T-helper 1 cell treated with Interleukin-12 subunit alpha and Interleukin-12 subunit beta and Interleukin-4 antibody, amounts not matched to agents 30 μg/mL and 1 μg/mL, for 36 hours (primary cell): ENCODE measurements around the gene ZNF217.
A peak's percentile ranks its signal among the peaks of the same experiment; 100 is the strongest.
"Not testable (repeated sequence)": the region's sequence is repeated elsewhere in the genome, so short reads cannot be mapped to it uniquely, and the experiment has no call there.

Experiments used
- H3K27ac Mint-ChIP-seq: one replicate; pipeline ENCODE4 v1.8.0; 2021; ENCODE audit warnings: mild to moderate bottlenecking, mixed read lengths
- H3K27me3 Mint-ChIP-seq: one replicate; pipeline ENCODE4 v1.8.0; 2021; ENCODE audit warnings: low read depth, mixed read lengths
- H3K36me3 Mint-ChIP-seq: one replicate; pipeline ENCODE4 v1.8.0; 2021; ENCODE audit warnings: low read depth, mixed read lengths
- H3K4me1 Mint-ChIP-seq: one replicate; pipeline ENCODE4 v1.8.0; 2021; ENCODE audit warnings: low read depth, mixed read lengths
- H3K4me3 Mint-ChIP-seq: one replicate; pipeline ENCODE4 v1.8.0; 2021; ENCODE audit warnings: mild to moderate bottlenecking, moderate library complexity, mixed read lengths
- H3K9me3 Mint-ChIP-seq: one replicate; pipeline ENCODE4 v1.8.0; 2021; ENCODE audit warnings: mixed read lengths

Gene ZNF217

DNA sequence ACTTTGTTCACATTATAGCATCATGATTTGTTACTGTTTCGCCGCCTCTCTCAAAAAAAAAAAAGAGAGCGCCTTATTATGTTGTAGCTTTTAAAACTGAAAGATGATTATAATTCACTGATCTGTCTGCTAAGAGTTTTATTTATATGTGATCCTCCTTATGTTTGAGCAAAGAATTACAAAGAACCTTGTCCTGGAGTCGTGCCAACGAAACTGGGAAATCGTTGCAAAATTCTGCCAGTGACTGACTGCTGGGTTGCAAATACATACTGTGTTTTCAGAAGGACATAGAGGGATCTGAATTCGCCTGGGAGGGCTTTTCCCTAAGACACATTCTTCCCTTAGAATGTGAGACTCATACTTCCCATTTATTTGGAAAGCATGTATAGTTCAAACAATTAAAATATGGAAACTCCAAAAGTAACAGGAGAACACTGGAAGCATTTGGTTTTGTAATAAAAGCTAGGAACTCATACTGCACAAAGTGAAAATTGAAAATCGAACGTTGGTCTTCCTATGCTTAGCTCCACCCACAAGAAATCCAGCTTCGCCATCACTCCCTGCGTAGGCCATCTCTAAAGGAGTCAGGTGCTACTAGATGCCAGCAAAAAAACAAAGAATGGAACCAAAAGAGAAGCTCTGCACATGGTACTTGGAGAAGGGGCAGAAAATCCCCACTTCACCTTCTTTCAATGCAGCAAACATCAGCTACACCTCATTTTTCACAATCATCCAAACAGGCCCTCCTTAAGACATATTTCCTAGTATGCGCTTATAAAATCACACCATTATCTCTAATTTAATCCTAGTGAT is 2.8 kb upstream of the ZNF217 start:
- peak overlapping the region; percentile 72 for H3K4me3 Mint-ChIP-seq
- H3K36me3 Mint-ChIP-seq, result peaks cover 17% of the 10 kb centered on the region
- peak overlapping the region; percentile 90 for H3K27ac Mint-ChIP-seq
- not testable (repeated sequence) for H3K9me3 Mint-ChIP-seq, H3K27me3 Mint-ChIP-seq
- peaks cover 49% of the 10 kb centered on the region for H3K4me1 Mint-ChIP-seq

DNA sequence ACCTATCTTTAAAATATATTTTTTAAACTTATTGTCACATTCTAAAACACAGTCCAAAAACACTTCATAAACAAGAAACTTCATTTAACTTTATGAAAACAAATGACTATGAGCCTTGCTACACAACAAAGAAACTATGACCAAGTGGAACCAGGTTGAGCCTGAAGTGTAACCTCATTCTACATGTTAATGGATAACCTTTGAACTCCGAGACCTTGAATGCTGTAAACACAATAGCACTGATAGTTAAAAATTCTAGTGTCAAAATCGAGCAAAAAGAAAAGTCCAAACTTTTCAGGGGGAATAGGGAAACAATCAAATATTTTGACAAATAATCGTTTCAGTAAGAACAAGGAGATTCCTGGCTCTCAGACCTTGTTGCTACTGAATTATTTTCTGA is 2.1 kb upstream of the ZNF217 start:
- H3K27me3 Mint-ChIP-seq, H3K9me3 Mint-ChIP-seq: not testable (repeated sequence)
- Mint-ChIP-seq H3K27ac (peak overlapping the region; percentile 90), H3K36me3 (peaks cover 15% of the 10 kb centered on the region), H3K4me1 (peaks cover 48% of the 10 kb centered on the region), H3K4me3 (peak overlapping the region; percentile 72)

DNA sequence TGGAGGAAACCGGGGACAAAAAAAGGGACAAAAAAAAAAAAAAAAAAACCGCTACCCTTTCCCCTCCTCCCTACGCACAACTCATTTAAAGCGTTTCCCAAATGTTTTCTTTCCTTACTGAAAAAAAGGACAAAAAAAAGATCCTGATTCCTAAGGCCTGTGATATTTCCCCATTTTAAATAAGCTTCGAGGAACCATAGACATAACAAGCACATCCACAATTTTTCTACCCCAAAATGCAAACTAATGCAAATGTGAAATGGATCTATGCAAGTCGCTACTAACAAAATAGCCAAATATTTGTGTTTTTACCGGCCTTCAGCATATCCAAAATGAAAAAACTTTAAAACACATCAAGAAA is 1.4 kb upstream of the ZNF217 start:
- Mint-ChIP-seq H3K4me3 (peak overlapping the region; percentile 89), H3K9me3 (no peaks in the 10 kb centered on the region), H3K27ac (peak overlapping the region; percentile 96), H3K4me1 (peaks cover 53% of the 10 kb centered on the region), H3K36me3 (peaks cover 19% of the 10 kb centered on the region), H3K27me3 (no peaks in the 10 kb centered on the region)

DNA sequence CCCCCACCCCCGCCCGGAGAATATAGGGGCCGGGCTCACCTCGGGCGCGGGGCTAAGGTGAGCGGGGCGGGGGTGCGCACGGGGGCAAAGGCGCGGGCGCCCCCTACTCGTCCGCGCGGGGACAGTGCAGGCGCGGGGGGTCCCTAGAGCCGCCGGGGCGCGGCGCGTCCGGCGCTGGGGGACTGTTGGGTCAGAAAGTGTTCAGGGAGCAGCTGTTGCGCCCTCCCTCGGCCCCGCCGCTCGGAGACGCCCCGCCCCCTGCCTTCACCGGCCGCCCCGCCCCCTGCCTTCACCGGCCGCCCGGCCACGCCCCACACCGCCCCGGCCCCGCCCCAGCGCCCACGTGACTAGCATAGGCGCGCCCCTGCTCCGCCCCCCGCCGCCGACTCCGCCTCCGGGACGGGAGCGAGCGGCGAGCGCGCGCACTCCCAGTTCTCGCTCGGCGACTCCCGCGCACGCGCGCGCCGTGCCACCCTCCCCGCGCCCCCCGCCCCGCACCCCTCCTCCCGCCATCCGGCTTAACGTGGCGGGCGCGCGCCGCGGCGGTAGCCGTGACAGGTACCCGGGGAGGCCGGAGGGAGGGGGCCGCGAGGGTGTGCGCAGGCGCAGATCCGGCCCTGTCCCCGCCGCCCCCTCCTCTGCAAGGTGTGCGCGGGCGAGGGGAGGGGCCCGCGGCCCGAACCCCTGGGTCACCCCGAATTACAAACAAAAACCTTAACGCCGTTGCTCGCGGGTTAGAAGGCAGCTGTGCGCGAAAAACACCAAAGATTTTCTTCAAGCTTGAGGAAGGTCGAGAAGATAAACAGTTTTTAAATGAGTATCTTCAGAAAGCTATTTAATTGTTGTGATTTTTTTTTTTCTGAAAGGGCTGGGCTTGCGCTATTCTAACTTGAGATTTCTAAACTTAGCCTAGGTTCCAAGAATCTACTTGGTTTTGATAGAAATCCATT is 704 bp upstream of the ZNF217 start:
- H3K27me3 Mint-ChIP-seq, result no peaks in the 10 kb centered on the region
- peak overlapping the region; percentile 96 for H3K27ac Mint-ChIP-seq
- peak overlapping the region; percentile 89 for H3K4me3 Mint-ChIP-seq
- H3K36me3 Mint-ChIP-seq, result peaks cover 25% of the 10 kb centered on the region
- peaks cover 54% of the 10 kb centered on the region for H3K4me1 Mint-ChIP-seq
- H3K9me3 Mint-ChIP-seq, result no peaks in the 10 kb centered on the region

DNA sequence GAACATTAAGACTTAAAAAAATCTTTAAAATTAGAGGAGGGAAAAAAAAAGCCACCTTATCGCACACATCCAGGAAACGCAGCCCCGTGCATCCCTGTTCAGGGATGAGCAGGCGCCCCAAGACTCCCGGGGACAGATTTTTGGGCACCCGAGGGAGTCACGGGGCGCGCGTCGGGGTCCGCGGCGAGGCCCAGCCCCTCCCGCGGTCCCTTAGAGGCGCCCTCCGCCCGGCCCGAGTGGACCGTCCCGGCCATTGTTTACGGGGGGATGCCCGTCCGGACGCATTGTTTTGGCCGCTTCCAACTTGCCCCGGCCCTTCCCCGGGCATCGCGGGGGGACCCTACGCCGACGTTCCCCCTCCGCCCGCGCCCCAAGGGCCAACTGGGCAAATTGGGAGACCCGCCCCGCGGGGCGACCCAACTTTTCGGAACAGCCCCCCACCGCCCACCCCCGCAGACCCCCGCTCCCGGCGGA is 610 bp downstream of the ZNF217 start:
- Mint-ChIP-seq H3K27ac (peak overlapping the region; percentile 98), H3K4me3 (peak overlapping the region; percentile 88), H3K36me3 (peaks cover 25% of the 10 kb centered on the region), H3K4me1 (peaks cover 49% of the 10 kb centered on the region), H3K27me3 (no peaks in the 10 kb centered on the region), H3K9me3 (no peaks in the 10 kb centered on the region)

DNA sequence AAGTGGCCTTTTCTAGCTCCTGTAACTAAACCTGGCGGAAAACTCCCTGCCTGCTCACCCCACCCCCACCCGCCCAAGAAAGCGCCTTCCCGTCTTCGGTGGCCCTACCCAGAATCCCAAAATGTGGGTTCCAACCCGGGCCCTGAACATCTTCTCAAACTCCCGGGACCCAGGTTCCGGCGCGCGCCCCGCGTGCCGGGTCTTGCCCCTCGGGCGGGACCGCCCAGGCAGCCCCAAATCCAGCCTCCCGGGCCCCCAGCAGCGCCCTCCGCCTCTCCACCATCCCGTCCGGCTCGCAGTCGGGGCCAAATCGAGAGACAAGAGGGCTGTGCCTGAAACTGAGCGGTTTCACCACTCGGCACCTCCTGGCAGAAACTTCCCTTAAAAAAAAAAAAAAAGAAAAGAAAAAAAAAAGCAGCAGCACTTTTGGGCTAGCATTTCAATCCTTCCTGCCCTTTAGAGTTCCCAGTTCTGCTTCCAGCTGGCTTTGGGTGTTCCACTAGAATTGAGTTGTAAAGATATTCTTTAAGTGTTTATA is 1.1 kb downstream of the ZNF217 start:
- Mint-ChIP-seq H3K27ac (peak overlapping the region; percentile 98), H3K36me3 (peaks cover 25% of the 10 kb centered on the region), H3K4me1 (peaks cover 44% of the 10 kb centered on the region), H3K4me3 (peak overlapping the region; percentile 88)
- H3K9me3 Mint-ChIP-seq, H3K27me3 Mint-ChIP-seq: not testable (repeated sequence)

DNA sequence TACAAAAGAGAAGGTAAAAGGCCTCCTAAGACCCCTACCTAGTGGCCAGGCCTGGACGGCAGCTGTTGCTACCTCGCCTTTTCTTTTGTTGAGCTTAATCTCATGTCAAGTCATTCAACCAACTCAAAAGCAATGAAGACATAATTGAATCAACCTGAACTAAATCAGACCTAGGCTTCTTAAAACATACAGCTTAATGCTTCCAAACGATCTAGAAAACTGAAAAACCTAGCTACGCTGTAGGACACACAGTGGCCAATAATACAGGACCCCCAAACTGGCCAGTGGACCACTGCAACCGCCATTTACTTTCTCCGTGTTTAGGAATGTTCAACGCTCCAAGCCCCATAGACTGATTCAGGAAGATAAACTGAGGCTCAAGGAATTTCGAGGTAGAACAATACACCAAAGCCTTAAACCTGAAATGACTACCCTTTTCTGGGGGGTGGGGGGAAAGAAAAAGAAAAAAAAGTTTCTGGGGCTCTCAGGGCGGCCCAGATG is 1.6 kb downstream of the ZNF217 start:
- Mint-ChIP-seq H3K4me3 (peak overlapping the region; percentile 88), H3K4me1 (peaks cover 43% of the 10 kb centered on the region), H3K36me3 (peaks cover 25% of the 10 kb centered on the region), H3K27ac (peak overlapping the region; percentile 98)
- not testable (repeated sequence) for H3K9me3 Mint-ChIP-seq, H3K27me3 Mint-ChIP-seq

DNA sequence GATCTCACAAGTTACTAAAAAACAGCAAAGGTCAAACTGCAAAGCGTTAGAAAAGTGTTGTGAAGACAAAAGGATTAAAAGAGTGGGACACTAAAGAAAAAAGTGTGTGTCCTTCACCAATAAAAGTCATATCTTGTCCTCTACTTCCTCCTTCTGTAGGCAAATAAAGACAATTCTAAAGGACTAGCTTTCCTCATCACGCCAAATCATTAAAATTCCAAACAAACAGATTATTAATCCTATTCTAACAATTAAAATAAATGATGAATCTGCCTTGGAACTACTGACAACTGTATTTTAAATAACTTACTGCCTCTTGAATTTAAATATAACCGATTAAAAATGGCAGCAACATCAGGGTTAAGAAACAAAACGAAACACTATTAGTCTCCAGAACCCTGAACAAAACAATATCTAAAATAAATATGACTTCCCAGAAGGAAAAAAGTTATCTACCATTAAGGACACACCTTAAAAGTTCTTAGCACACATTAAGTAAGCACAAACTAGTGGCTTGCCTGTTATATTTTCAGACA is 2.4 kb downstream of the ZNF217 start:
- Mint-ChIP-seq H3K36me3 (peaks cover 27% of the 10 kb centered on the region), H3K4me3 (peak overlapping the region; percentile 88), H3K27ac (peak overlapping the region; percentile 98), H3K4me1 (peaks cover 41% of the 10 kb centered on the region)
- not testable (repeated sequence) for H3K27me3 Mint-ChIP-seq, H3K9me3 Mint-ChIP-seq

DNA sequence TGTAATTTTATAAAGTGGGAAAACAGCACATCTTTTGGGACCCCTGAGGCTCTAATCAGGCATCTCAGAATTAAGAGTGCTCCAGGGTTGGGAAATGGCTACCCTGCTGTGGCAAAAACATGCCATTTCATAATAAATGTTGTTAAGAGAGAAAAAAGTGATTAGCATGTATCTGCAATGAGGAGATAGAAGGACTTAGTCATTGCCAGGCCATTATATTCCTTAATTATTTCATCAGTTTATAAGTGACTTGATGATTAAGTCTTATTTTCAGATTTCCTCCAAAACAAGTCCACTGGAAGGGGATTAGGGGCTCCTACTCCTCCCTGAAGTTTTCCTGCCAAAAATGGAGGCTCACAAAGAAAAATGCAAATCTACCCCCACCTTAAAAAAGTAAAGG is 3.0 kb downstream of the ZNF217 start:
- Mint-ChIP-seq H3K4me3 (peak overlapping the region; percentile 88), H3K36me3 (peaks cover 28% of the 10 kb centered on the region), H3K4me1 (peaks cover 42% of the 10 kb centered on the region), H3K27ac (peak overlapping the region; percentile 98)
- H3K9me3 Mint-ChIP-seq, H3K27me3 Mint-ChIP-seq: not testable (repeated sequence)

DNA sequence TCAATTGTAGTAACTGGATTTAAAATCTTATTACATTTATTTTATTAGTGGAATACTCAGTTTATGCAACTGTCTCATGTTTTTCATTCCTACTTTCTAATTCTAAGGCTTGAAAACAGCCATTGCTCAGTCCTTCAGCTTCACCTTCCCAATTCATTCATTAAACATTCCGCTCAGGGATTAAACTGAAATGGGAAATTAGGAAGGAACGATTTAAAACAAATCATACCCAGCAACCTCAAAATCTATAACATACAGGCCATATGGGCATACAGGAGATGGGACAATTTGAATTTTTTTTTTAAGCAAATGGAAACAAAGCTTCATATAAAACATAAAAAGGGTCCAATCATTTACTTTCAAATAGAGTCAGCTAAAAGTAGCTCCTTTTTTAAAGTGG is 3.5 kb downstream of the ZNF217 start:
- H3K4me1 Mint-ChIP-seq, result peaks cover 44% of the 10 kb centered on the region
- not testable (repeated sequence) for H3K27me3 Mint-ChIP-seq

DNA sequence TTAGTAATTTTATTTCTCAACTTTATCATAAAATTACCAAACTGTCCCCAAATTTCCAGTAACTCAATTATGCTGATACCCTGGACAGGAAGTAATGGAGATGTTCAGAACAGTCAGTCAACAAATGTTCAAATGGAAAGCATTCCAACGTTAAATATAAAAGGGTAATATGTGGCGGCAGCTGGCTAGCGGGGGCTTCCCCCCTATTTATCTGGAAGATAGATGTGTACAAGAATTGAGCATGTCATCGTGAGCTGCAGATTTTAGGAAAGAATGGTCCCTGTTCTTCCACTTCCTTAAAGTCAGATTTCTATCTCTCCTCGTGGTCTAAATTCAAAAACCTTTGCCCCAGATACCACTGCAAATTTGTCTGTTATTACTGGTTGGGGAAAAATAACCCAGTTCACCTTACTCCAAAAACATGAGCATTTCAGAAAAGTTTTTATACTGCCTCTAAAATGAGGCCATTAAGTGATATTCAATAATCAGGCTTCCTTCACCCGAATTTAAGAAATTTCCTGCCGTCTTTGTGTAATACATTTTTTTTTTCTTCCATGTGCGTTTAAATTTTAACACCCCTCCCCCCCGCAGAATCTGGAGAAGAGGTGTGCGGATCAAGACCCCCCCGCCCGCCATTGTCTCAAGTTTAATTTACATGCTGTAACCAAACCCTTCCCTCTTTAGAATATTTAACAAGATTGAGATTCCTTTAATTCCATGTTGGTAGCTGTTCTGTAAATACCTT is 4.1 kb downstream of the ZNF217 start:
- peak overlapping the region; percentile 98 for H3K27ac Mint-ChIP-seq
- H3K27me3 Mint-ChIP-seq, H3K9me3 Mint-ChIP-seq: not testable (repeated sequence)
- peaks cover 47% of the 10 kb centered on the region for H3K4me1 Mint-ChIP-seq
- H3K4me3 Mint-ChIP-seq, result peak overlapping the region; percentile 88
- H3K36me3 Mint-ChIP-seq, result peaks cover 26% of the 10 kb centered on the region

More for the DNA sequence above, 3.5 kb downstream of the ZNF217 start:
- Mint-ChIP-seq H3K27ac (peak overlapping the region; percentile 98), H3K36me3 (peaks cover 28% of the 10 kb centered on the region), H3K4me3 (peak overlapping the region; percentile 88)
- not testable (repeated sequence) for H3K9me3 Mint-ChIP-seq

DNA sequence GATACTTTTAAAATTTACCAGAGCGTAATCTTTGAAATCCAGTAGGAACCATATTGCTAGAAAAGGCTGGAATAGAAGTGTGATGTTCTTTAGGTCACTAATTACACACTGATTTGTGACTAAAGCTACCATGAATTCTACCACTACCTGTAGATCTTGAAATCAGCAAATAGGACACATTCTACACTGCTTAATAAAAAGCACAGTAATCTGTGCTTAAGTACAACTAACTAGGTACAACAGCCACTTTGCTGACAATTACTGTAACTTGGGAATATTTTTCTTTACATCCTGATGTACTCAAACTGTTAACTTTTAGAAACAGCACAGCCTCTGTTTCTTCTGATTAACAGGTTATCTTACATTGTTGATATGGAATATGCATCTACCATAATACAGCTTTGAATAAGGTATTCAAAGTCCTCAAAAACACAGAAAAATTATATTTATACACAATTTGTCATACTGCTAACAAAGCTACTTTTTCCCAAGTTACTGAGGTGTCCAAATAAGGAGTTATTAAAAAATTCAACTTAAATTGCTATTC is 6.4 kb downstream of the ZNF217 start:
- not testable (repeated sequence) for H3K9me3 Mint-ChIP-seq, H3K27me3 Mint-ChIP-seq
- H3K27ac Mint-ChIP-seq, result peak overlapping the region; percentile 57
- H3K36me3 Mint-ChIP-seq, result peaks cover 34% of the 10 kb centered on the region
- H3K4me3 Mint-ChIP-seq, result peak overlapping the region; percentile 63
- H3K4me1 Mint-ChIP-seq, result peaks cover 63% of the 10 kb centered on the region

DNA sequence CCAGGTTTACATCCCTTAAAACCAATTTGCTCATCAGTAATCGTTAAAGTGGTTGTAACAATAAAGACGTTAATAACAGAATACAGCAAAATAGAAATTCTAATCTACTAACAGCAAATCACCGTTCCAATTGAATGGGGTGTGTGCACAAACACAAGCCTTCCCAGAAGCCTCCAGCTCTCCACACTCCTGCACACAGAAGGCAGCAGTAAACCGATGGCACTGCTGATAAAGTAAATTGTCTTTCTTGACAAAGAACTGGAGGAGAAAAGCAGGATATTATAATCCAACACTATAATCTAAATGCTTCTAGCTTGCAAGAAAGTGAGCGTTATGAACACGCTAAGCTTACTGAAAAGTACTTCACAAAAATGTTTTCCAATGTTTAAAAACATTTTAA is 7.0 kb downstream of the ZNF217 start:
- Mint-ChIP-seq H3K4me3 (peak overlapping the region; percentile 63), H3K4me1 (peaks cover 69% of the 10 kb centered on the region), H3K27ac (peak overlapping the region; percentile 74), H3K36me3 (peaks cover 36% of the 10 kb centered on the region), H3K27me3 (no peaks in the 10 kb centered on the region), H3K9me3 (no peaks in the 10 kb centered on the region)
